Activated T-helper 17 cell treated with anti-CD3 and anti-CD28 coated beads, Interleukin-2, amount 50 U/mL, for 72 hours (primary cell): ENCODE data around the gene NEBL. TPM values are rescaled to one million over a fixed set of nuclear protein-coding genes. Genes with fewer than 3 reads are reported as not detected.

Experiments used
- ATAC-seq: fragments of 150-1000 bp; cut with Tn5 transposase; replicated peaks from 2 replicates; pipeline ENCODE4 v1.10.0; 2021; ENCODE audit warnings: mild to moderate bottlenecking, moderate library complexity
- H3K27ac Mint-ChIP-seq: one replicate; pipeline ENCODE4 v1.8.0; 2022; ENCODE audit warnings: mixed read lengths
- H3K27me3 Mint-ChIP-seq: one replicate; pipeline ENCODE4 v1.8.0; 2022; ENCODE audit warnings: mixed read lengths
- H3K36me3 Mint-ChIP-seq: one replicate; pipeline ENCODE4 v1.8.0; 2022; ENCODE audit warnings: low read depth, mild to moderate bottlenecking, mixed read lengths
- H3K4me1 Mint-ChIP-seq: one replicate; pipeline ENCODE4 v1.8.0; 2022; ENCODE audit warnings: mixed read lengths
- H3K4me3 Mint-ChIP-seq: one replicate; pipeline ENCODE4 v1.8.0; 2022; ENCODE audit warnings: mild to moderate bottlenecking, mixed read lengths
- H3K9me3 Mint-ChIP-seq: one replicate; pipeline ENCODE4 v1.8.0; 2022; ENCODE audit warnings: mixed read lengths
- total RNA-seq, 2 donors: library from RNA; stranded (reverse); gene quantifications; one replicate each; pipeline ENCODE4 v1.2.3, GENCODE V29; 2022

NEBL gene
- total RNA-seq, 2 donors from 2014 or later, result not detected

- ATAC-seq, result no peak
- Mint-ChIP-seq H3K36me3 (no peaks in the 10 kb centered on the region), H3K27ac (no peak overlapping the region), H3K4me3 (no peak overlapping the region), H3K9me3 (peaks cover 3% of the 10 kb centered on the region), H3K27me3 (peaks cover 4% of the 10 kb centered on the region), H3K4me1 (no peaks in the 10 kb centered on the region)
Observed at GRCh38 chr10:20919481-20919880, 22.4 kb upstream of the NEBL start.

- Mint-ChIP-seq H3K4me1 (no peaks in the 10 kb centered on the region), H3K36me3 (no peaks in the 10 kb centered on the region), H3K27ac (no peak overlapping the region), H3K4me3 (no peak overlapping the region), H3K9me3 (peaks cover 3% of the 10 kb centered on the region), H3K27me3 (peaks cover 4% of the 10 kb centered on the region)
- ATAC-seq, result no peak
Observed at GRCh38 chr10:20916976-20917375, 19.9 kb upstream of the NEBL start.

- H3K9me3 Mint-ChIP-seq, result peaks cover 3% of the 10 kb centered on the region
- H3K27me3 Mint-ChIP-seq, result peaks cover 4% of the 10 kb centered on the region
- H3K4me3 Mint-ChIP-seq, result no peak overlapping the region
- H3K36me3 Mint-ChIP-seq, result no peaks in the 10 kb centered on the region
- H3K4me1 Mint-ChIP-seq, result no peaks in the 10 kb centered on the region
- no peak overlapping the region for H3K27ac Mint-ChIP-seq
- no peak for ATAC-seq
Observed at GRCh38 chr10:20912969-20913368, 15.9 kb upstream of the NEBL start.

- no peak for ATAC-seq
- Mint-ChIP-seq H3K27ac (no peak overlapping the region), H3K9me3 (no peaks in the 10 kb centered on the region), H3K4me1 (no peaks in the 10 kb centered on the region), H3K4me3 (no peak overlapping the region), H3K36me3 (no peaks in the 10 kb centered on the region), H3K27me3 (no peaks in the 10 kb centered on the region)
Observed at GRCh38 chr10:20911626-20912025, 14.5 kb upstream of the NEBL start.

GRCh38 chr10:20909801-20910200 lies 12.7 kb upstream of the NEBL start:
- ATAC-seq, result no peak
- Mint-ChIP-seq H3K36me3 (no peaks in the 10 kb centered on the region), H3K27me3 (no peaks in the 10 kb centered on the region), H3K9me3 (no peaks in the 10 kb centered on the region), H3K4me3 (no peak overlapping the region), H3K27ac (no peak overlapping the region), H3K4me1 (no peaks in the 10 kb centered on the region)

- Mint-ChIP-seq H3K36me3 (no peaks in the 10 kb centered on the region), H3K4me3 (no peak overlapping the region), H3K27me3 (no peaks in the 10 kb centered on the region), H3K9me3 (peaks cover 3% of the 10 kb centered on the region), H3K27ac (no peak overlapping the region), H3K4me1 (no peaks in the 10 kb centered on the region)
- no peak for ATAC-seq
Observed at GRCh38 chr10:20908391-20908790, 11.3 kb upstream of the NEBL start.

GRCh38 chr10:20903635-20904390 lies 6.7 kb upstream of the NEBL start:
- no peak for ATAC-seq
- Mint-ChIP-seq H3K27ac (no peak overlapping the region), H3K4me1 (no peaks in the 10 kb centered on the region), H3K36me3 (no peaks in the 10 kb centered on the region), H3K4me3 (no peak overlapping the region), H3K27me3 (no peaks in the 10 kb centered on the region), H3K9me3 (peaks cover 5% of the 10 kb centered on the region)

GRCh38 chr10:20901110-20901509 lies 4.0 kb upstream of the NEBL start:
- Mint-ChIP-seq H3K27ac (no peak overlapping the region), H3K4me1 (no peaks in the 10 kb centered on the region), H3K36me3 (no peaks in the 10 kb centered on the region), H3K4me3 (no peak overlapping the region), H3K27me3 (no peaks in the 10 kb centered on the region), H3K9me3 (peaks cover 5% of the 10 kb centered on the region)
- ATAC-seq, result no peak

- no peak for ATAC-seq
- H3K4me3 Mint-ChIP-seq, result no peak overlapping the region
- no peaks in the 10 kb centered on the region for H3K27me3 Mint-ChIP-seq
- peaks cover 5% of the 10 kb centered on the region for H3K9me3 Mint-ChIP-seq
- H3K27ac Mint-ChIP-seq, result no peak overlapping the region
- no peaks in the 10 kb centered on the region for H3K36me3 Mint-ChIP-seq
- H3K4me1 Mint-ChIP-seq, result no peaks in the 10 kb centered on the region
Observed at GRCh38 chr10:20898866-20899535, 1.9 kb upstream of the NEBL start.

- H3K36me3 Mint-ChIP-seq, result no peaks in the 10 kb centered on the region
- H3K4me1 Mint-ChIP-seq, result no peaks in the 10 kb centered on the region
- no peak overlapping the region for H3K4me3 Mint-ChIP-seq
- no peak overlapping the region for H3K27ac Mint-ChIP-seq
- no peaks in the 10 kb centered on the region for H3K27me3 Mint-ChIP-seq
- ATAC-seq, result no peak
- peaks cover 4% of the 10 kb centered on the region for H3K9me3 Mint-ChIP-seq
Observed at GRCh38 chr10:20893297-20893696, 3.8 kb downstream of the NEBL start.

GRCh38 chr10:20892796-20893195 lies 4.3 kb downstream of the NEBL start:
- no peaks in the 10 kb centered on the region for H3K27me3 Mint-ChIP-seq
- peaks cover 4% of the 10 kb centered on the region for H3K9me3 Mint-ChIP-seq
- ATAC-seq, result no peak
- H3K4me3 Mint-ChIP-seq, result no peak overlapping the region
- no peaks in the 10 kb centered on the region for H3K36me3 Mint-ChIP-seq
- no peak overlapping the region for H3K27ac Mint-ChIP-seq
- H3K4me1 Mint-ChIP-seq, result no peaks in the 10 kb centered on the region

GRCh38 chr10:20892011-20892585 lies 5.0 kb downstream of the NEBL start:
- Mint-ChIP-seq H3K9me3 (peaks cover 4% of the 10 kb centered on the region), H3K4me3 (no peak overlapping the region)
- no peak for ATAC-seq

GRCh38 chr10:20891338-20891714 lies 5.8 kb downstream of the NEBL start:
- Mint-ChIP-seq H3K4me1 (no peaks in the 10 kb centered on the region), H3K27ac (no peak overlapping the region), H3K9me3 (peaks cover 4% of the 10 kb centered on the region), H3K27me3 (no peaks in the 10 kb centered on the region), H3K36me3 (no peaks in the 10 kb centered on the region), H3K4me3 (no peak overlapping the region)
- ATAC-seq, result no peak

More at GRCh38 chr10:20892011-20892585, 5.0 kb downstream of the NEBL start:
- Mint-ChIP-seq H3K27ac (no peak overlapping the region), H3K27me3 (no peaks in the 10 kb centered on the region), H3K4me1 (no peaks in the 10 kb centered on the region), H3K36me3 (no peaks in the 10 kb centered on the region)

GRCh38 chr10:20890491-20891337 lies 6.4 kb downstream of the NEBL start:
- no peaks in the 10 kb centered on the region for H3K4me1 Mint-ChIP-seq
- no peaks in the 10 kb centered on the region for H3K27me3 Mint-ChIP-seq
- no peak for ATAC-seq
- H3K27ac Mint-ChIP-seq, result no peak overlapping the region
- no peak overlapping the region for H3K4me3 Mint-ChIP-seq
- peaks cover 4% of the 10 kb centered on the region for H3K9me3 Mint-ChIP-seq
- H3K36me3 Mint-ChIP-seq, result no peaks in the 10 kb centered on the region
